ENCODE data around the gene GPAT2.
"Not testable (repeated sequence)": the region's sequence is repeated elsewhere in the genome, so short reads cannot be mapped to it uniquely, and the experiment has no call there.

The GPAT2 gene

GRCh38 chr2:96034792-96035191 is at the start of gene GPAT2:
Gene GPAT2, minus strand, starts transcription at chr2:96034916. Its CDS starts 2,557 bp downstream, at chr2:96032359.
- H3K9me3 ChIP-seq (ENCODE audit: insufficient read depth, low read depth, low read length); H3K27ac ChIP-seq (ENCODE audit: low read length): not testable (repeated sequence)

GRCh38 chr2:96083989-96084857 is 49.5 kb upstream of the GPAT2 start:
- Histone ChIP-seq H3K27ac (ENCODE audit: low read length) (no peak overlapping the region), H3K4me1 (ENCODE audit: insufficient read depth, low read length) (no peaks in the 10 kb centered on the region), H3K27me3 (ENCODE audit: insufficient read depth, low read length) (no peaks in the 10 kb centered on the region), H3K9me3 (ENCODE audit: insufficient read depth, low read depth, low read length) (no peaks in the 10 kb centered on the region), H3K4me3 (ENCODE audit: low read length) (no peak overlapping the region), H3K36me3 (ENCODE audit: insufficient read depth, low read depth, low read length) (no peaks in the 10 kb centered on the region), H3K9ac (ENCODE audit: low read depth, low read length) (no peak overlapping the region)

More at GRCh38 chr2:96034792-96035191, at the start of gene GPAT2:
- not testable (repeated sequence) for H3K36me3 ChIP-seq (ENCODE audit: insufficient read depth, low read depth, low read length); H3K4me3 ChIP-seq (ENCODE audit: low read length); H3K27me3 ChIP-seq (ENCODE audit: insufficient read depth, low read length); H3K9ac ChIP-seq (ENCODE audit: low read depth, low read length); H3K4me1 ChIP-seq (ENCODE audit: insufficient read depth, low read length)

- no peaks in the 10 kb centered on the region for H3K9me3 ChIP-seq (ENCODE audit: insufficient read depth, low read depth, low read length)
- H3K4me3 ChIP-seq (ENCODE audit: low read length), result no peak overlapping the region
- no peak overlapping the region for H3K9ac ChIP-seq (ENCODE audit: low read depth, low read length)
- H3K36me3 ChIP-seq (ENCODE audit: insufficient read depth, low read depth, low read length), result no peaks in the 10 kb centered on the region
- no peak overlapping the region for H3K27ac ChIP-seq (ENCODE audit: low read length)
- H3K4me1 ChIP-seq (ENCODE audit: insufficient read depth, low read length), result no peaks in the 10 kb centered on the region
- no peaks in the 10 kb centered on the region for H3K27me3 ChIP-seq (ENCODE audit: insufficient read depth, low read length)
Observed at GRCh38 chr2:96083064-96083939, 48.6 kb upstream of the GPAT2 start.

GRCh38 chr2:96082211-96083063 is 47.7 kb upstream of the GPAT2 start:
- H3K27ac ChIP-seq (ENCODE audit: low read length), result no peak overlapping the region

GRCh38 chr2:96081042-96081441 is 46.3 kb upstream of the GPAT2 start:
- Histone ChIP-seq H3K9ac (ENCODE audit: low read depth, low read length) (no peak overlapping the region), H3K4me3 (ENCODE audit: low read length) (no peak overlapping the region), H3K4me1 (ENCODE audit: insufficient read depth, low read length) (no peaks in the 10 kb centered on the region), H3K27ac (ENCODE audit: low read length) (no peak overlapping the region), H3K36me3 (ENCODE audit: insufficient read depth, low read depth, low read length) (no peaks in the 10 kb centered on the region), H3K9me3 (ENCODE audit: insufficient read depth, low read depth, low read length) (no peaks in the 10 kb centered on the region), H3K27me3 (ENCODE audit: insufficient read depth, low read length) (no peaks in the 10 kb centered on the region)

More at GRCh38 chr2:96082211-96083063, 47.7 kb upstream of the GPAT2 start:
- Histone ChIP-seq H3K36me3 (ENCODE audit: insufficient read depth, low read depth, low read length) (no peaks in the 10 kb centered on the region), H3K9ac (ENCODE audit: low read depth, low read length) (no peak overlapping the region), H3K27me3 (ENCODE audit: insufficient read depth, low read length) (no peaks in the 10 kb centered on the region), H3K4me1 (ENCODE audit: insufficient read depth, low read length) (no peaks in the 10 kb centered on the region), H3K4me3 (ENCODE audit: low read length) (no peak overlapping the region), H3K9me3 (ENCODE audit: insufficient read depth, low read depth, low read length) (no peaks in the 10 kb centered on the region)

GRCh38 chr2:96075199-96075771 is 40.6 kb upstream of the GPAT2 start:
- Histone ChIP-seq H3K9me3 (ENCODE audit: insufficient read depth, low read depth, low read length) (no peaks in the 10 kb centered on the region), H3K36me3 (ENCODE audit: insufficient read depth, low read depth, low read length) (no peaks in the 10 kb centered on the region), H3K4me3 (ENCODE audit: low read length) (no peak overlapping the region), H3K9ac (ENCODE audit: low read depth, low read length) (no peak overlapping the region), H3K27ac (ENCODE audit: low read length) (no peak overlapping the region), H3K27me3 (ENCODE audit: insufficient read depth, low read length) (no peaks in the 10 kb centered on the region), H3K4me1 (ENCODE audit: insufficient read depth, low read length) (no peaks in the 10 kb centered on the region)

GRCh38 chr2:96074156-96074555 is 39.4 kb upstream of the GPAT2 start:
- no peak overlapping the region for H3K9ac ChIP-seq (ENCODE audit: low read depth, low read length)
- no peak overlapping the region for H3K27ac ChIP-seq (ENCODE audit: low read length)
- no peaks in the 10 kb centered on the region for H3K9me3 ChIP-seq (ENCODE audit: insufficient read depth, low read depth, low read length)
- no peaks in the 10 kb centered on the region for H3K27me3 ChIP-seq (ENCODE audit: insufficient read depth, low read length)
- H3K4me3 ChIP-seq (ENCODE audit: low read length), result no peak overlapping the region
- no peaks in the 10 kb centered on the region for H3K36me3 ChIP-seq (ENCODE audit: insufficient read depth, low read depth, low read length)
- H3K4me1 ChIP-seq (ENCODE audit: insufficient read depth, low read length), result no peaks in the 10 kb centered on the region

- H3K27ac ChIP-seq (ENCODE audit: low read length), result no peak overlapping the region
- H3K9ac ChIP-seq (ENCODE audit: low read depth, low read length), result no peak overlapping the region
- H3K4me1 ChIP-seq (ENCODE audit: insufficient read depth, low read length), result no peaks in the 10 kb centered on the region
- no peaks in the 10 kb centered on the region for H3K9me3 ChIP-seq (ENCODE audit: insufficient read depth, low read depth, low read length)
- H3K4me3 ChIP-seq (ENCODE audit: low read length), result no peak overlapping the region
- no peaks in the 10 kb centered on the region for H3K27me3 ChIP-seq (ENCODE audit: insufficient read depth, low read length)
- no peaks in the 10 kb centered on the region for H3K36me3 ChIP-seq (ENCODE audit: insufficient read depth, low read depth, low read length)
Observed at GRCh38 chr2:96073170-96073775, 38.6 kb upstream of the GPAT2 start.

GRCh38 chr2:96072746-96073145 is 38.0 kb upstream of the GPAT2 start:
- no peak overlapping the region for H3K4me3 ChIP-seq (ENCODE audit: low read length)
- H3K4me1 ChIP-seq (ENCODE audit: insufficient read depth, low read length), result no peaks in the 10 kb centered on the region
- no peaks in the 10 kb centered on the region for H3K27me3 ChIP-seq (ENCODE audit: insufficient read depth, low read length)
- no peak overlapping the region for H3K9ac ChIP-seq (ENCODE audit: low read depth, low read length)
- no peaks in the 10 kb centered on the region for H3K9me3 ChIP-seq (ENCODE audit: insufficient read depth, low read depth, low read length)
- H3K27ac ChIP-seq (ENCODE audit: low read length), result no peak overlapping the region
- H3K36me3 ChIP-seq (ENCODE audit: insufficient read depth, low read depth, low read length), result no peaks in the 10 kb centered on the region

GRCh38 chr2:96071977-96072491 is 37.3 kb upstream of the GPAT2 start:
- not testable (repeated sequence) for H3K9me3 ChIP-seq (ENCODE audit: insufficient read depth, low read depth, low read length); H3K9ac ChIP-seq (ENCODE audit: low read depth, low read length); H3K36me3 ChIP-seq (ENCODE audit: insufficient read depth, low read depth, low read length); H3K4me1 ChIP-seq (ENCODE audit: insufficient read depth, low read length); H3K27ac ChIP-seq (ENCODE audit: low read length); H3K4me3 ChIP-seq (ENCODE audit: low read length); H3K27me3 ChIP-seq (ENCODE audit: insufficient read depth, low read length)
